Activated CD4-positive, alpha-beta T cell treated with anti-CD3 and anti-CD28 coated beads for 48 hours (primary cell): Measurements from ENCODE around the gene AMIGO1.
"Not testable (repeated sequence)": the region's sequence is repeated elsewhere in the genome, so short reads cannot be mapped to it uniquely, and the experiment has no call there.

ENCODE experiments used
- DNase-seq: peaks from one replicate; pipeline ENCODE4 v3.0.0-alpha.2; 2020

AMIGO1 gene

DNA sequence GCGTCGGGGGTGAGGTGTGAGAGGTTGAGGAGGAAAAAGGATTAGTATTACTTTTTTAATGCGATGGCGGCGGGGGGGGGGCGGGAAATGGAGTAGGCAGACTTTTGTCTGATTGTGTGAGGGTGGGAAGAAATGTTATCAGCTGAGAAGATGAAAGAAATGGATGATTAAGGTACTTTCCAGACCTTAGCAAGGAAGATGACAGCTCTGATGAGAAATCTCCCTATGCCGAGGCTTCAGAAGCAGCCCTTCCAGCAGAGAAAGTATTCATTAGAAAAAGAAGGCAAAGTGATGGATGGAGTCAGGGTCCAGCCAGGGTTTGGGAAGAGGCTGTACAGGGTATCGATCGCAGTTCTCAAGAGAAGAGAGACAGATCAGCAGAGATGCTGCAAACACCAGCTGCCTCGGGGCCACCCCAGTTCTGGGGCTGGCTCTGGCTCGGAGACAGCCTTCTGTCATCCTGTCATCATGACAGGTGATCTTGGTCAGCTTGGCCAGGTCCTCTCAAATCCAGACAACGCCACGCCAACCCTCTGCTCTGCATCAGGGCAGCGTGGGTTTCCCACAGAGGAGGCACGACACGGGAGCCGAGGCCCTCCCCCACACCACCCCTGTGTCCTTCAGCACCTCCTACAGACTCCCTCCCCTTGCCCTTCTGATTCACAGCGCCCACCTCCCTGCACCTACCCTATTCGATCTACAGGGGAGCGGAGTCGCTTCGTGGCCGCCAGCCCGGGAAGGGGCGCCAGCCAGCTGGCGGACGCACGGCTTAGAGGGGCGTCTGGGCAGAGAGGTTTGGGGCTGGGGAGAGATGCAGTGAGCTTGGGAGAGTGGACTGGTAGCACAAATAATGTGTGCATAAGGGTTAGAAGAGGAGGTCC, 26.5 kb downstream of the AMIGO1 start:
- peak; percentile 41 for DNase-seq

GRCh38 chr1:109482242-109482641, 27.3 kb downstream of the AMIGO1 start:
- no peak for DNase-seq

- DNase-seq: no peak
These were observed 27.9 kb downstream of the AMIGO1 start for GRCh38 chr1:109481646-109482045.

GRCh38 chr1:109479901-109480300, 29.6 kb downstream of the AMIGO1 start:
- DNase-seq: no peak

GRCh38 chr1:109479311-109479710, 30.2 kb downstream of the AMIGO1 start:
- no peak for DNase-seq

GRCh38 chr1:109478806-109479205, 30.7 kb downstream of the AMIGO1 start:
- DNase-seq: peak; percentile 50

- DNase-seq: no peak
These were observed 31.7 kb downstream of the AMIGO1 start for GRCh38 chr1:109477821-109478220.

GRCh38 chr1:109476825-109477224, 32.7 kb downstream of the AMIGO1 start:
- no peak for DNase-seq

- no peak for DNase-seq
These were observed 34.3 kb downstream of the AMIGO1 start for GRCh38 chr1:109475261-109475660.

GRCh38 chr1:109474697-109475096, 34.8 kb downstream of the AMIGO1 start:
- no peak for DNase-seq

- not testable (repeated sequence) for DNase-seq
These were observed 36.1 kb downstream of the AMIGO1 start for GRCh38 chr1:109473284-109474057.

GRCh38 chr1:109472779-109473178, 36.7 kb downstream of the AMIGO1 start:
- no peak for DNase-seq

DNA sequence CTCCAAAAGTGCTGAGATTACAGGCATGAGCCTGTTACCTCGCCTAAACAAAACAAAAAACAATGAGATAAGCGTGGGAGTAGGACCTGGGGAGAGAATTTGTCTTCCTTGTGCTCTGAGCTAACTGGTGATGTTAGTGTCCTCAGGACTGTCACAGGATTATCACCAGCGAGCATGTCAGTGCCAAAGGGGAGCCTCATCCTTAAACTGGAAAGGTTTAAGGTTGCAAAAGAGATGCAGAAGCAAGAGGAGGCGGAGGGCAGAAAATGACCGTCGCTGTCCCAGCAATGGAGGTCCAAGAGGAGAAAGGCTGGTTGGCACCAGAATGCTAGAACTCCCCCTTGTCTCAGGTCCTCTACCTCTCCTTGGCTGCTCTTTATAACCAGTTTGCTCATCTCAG, 39.3 kb downstream of the AMIGO1 start:
- no peak for DNase-seq

DNA sequence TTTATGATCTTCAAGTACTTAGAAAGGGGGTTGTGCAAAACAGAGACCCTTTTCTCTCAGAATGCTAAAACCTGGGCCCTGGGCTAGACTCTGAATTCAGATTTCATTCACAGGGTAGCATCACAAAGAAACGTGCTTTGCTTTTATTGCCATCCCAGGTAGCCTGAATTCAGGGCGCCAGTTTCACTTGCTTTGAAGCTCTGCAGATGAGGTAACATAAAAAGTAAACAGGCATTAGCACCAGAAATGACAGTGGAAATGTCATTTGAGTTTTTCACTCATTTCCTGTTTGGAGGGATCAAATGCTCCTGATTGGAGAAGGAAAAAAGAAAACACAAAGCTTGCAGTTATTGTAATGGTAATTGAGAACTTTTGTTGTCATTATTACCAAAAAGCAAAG, 40.6 kb downstream of the AMIGO1 start:
- no peak for DNase-seq

- no peak for DNase-seq
These were observed 41.5 kb downstream of the AMIGO1 start for GRCh38 chr1:109468061-109468460.

GRCh38 chr1:109467301-109467777, 42.2 kb downstream of the AMIGO1 start:
- no peak for DNase-seq

DNA sequence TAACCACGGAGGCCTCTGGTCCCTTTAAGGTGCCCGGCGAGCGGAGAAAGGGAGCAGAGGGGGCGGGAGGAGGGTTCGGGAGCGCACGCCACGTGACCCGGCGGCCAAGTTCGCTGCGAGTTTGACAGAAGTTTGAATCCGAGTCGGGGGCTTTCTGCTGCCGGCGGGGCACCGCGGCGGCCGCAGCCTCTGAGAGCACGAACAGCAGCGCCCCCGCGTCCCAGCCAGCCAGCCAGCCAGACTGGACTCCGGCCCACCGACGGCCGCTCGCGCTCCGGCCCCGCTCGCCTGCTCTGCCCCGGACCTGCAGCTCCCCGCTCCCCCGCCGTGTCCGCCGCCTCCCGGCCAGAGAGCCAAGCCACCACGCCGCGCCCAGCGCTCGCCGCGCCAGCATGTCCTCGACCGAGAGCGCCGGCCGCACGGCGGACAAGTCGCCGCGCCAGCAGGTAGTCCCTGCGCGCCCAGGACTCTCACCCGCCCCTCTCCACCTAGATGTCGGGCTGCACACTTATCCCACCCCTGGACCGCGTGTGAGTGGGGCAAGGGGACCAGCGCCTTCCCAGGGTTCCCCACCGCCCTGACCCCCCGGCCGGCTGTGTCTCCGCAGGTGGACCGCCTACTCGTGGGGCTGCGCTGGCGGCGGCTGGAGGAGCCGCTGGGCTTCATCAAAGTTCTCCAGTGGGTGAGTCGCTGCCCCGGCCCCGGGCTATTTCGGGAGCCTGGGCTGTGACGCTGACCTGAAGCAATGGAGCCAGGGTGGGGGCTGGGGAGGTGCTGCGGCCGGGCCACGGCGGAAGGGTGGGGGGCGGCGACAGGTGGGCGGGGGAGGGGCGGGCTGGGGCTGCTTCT, 42.9 kb downstream of the AMIGO1 start, which contains the start of gene SYPL2:
SYPL2 (plus strand) TSS at position 95 of the 849 bp plus-strand sequence; CDS start at position 393, 298 bp downstream.
- DNase-seq: peak; percentile 23

DNA sequence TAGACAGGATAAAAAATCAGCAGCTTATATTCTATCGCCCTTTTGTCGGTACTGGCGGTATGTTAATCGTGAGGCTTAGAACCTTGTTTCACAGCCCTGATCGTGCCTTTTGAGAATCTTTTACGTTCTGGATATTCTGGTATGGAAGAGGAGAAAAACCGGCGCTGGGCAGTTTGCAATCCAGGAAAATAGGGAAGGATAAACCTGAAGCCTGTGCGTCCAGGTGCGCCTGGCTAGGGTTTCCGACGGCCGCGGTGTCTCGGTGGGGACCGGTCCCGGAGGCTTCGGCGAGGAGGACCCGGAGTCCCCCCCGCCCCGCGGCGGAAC, 43.4 kb downstream of the AMIGO1 start:
- no peak for DNase-seq

- DNase-seq: no peak
These were observed 51.7 kb downstream of the AMIGO1 start for GRCh38 chr1:109457819-109458218.

- no peak for DNase-seq
These were observed 54.9 kb downstream of the AMIGO1 start for GRCh38 chr1:109454497-109455133.
